T-helper 1 cell treated with Interleukin-12 subunit alpha and Interleukin-12 subunit beta and Interleukin-4 antibody, amounts not matched to agents 30 μg/mL and 1 μg/mL, for 36 hours (primary cell): ENCODE measurements around the gene DLGAP1.
A peak's percentile ranks its signal among the peaks of the same experiment; 100 is the strongest.

Source experiments
- H3K27ac Mint-ChIP-seq: one replicate; pipeline ENCODE4 v1.8.0; 2021; ENCODE audit warnings: mild to moderate bottlenecking, mixed read lengths
- H3K27me3 Mint-ChIP-seq: one replicate; pipeline ENCODE4 v1.8.0; 2021; ENCODE audit warnings: low read depth, mixed read lengths
- H3K36me3 Mint-ChIP-seq: one replicate; pipeline ENCODE4 v1.8.0; 2021; ENCODE audit warnings: low read depth, mixed read lengths
- H3K4me1 Mint-ChIP-seq: one replicate; pipeline ENCODE4 v1.8.0; 2021; ENCODE audit warnings: low read depth, mixed read lengths
- H3K4me3 Mint-ChIP-seq: one replicate; pipeline ENCODE4 v1.8.0; 2021; ENCODE audit warnings: mild to moderate bottlenecking, moderate library complexity, mixed read lengths
- H3K9me3 Mint-ChIP-seq: one replicate; pipeline ENCODE4 v1.8.0; 2021; ENCODE audit warnings: mixed read lengths

DLGAP1 gene

GRCh38 chr18:3547891-3548615 is 907.1 kb downstream of the DLGAP1 start:
- Mint-ChIP-seq H3K36me3 (no peaks in the 10 kb centered on the region), H3K27ac (no peak overlapping the region), H3K27me3 (no peaks in the 10 kb centered on the region), H3K4me3 (no peak overlapping the region), H3K9me3 (no peaks in the 10 kb centered on the region), H3K4me1 (no peaks in the 10 kb centered on the region)

DNA sequence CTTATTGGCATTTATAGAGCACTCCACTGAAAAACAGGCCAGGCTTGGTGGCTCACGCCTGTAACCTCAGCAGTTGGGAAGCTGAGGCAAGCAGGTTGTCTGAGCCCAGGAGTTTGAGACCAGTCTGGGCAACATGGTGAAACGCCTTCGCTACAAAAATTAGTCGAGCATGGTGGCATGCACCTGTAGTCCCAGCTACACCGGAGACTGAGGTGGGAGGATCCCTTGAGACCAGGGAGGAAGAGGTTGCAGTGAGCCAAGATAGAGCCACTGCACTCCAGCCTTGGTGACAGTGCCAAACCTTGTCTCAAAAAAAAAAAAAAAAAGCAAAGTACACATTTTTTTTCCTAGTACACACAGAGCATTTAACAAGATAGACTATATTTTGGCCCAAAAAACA is 909.0 kb downstream of the DLGAP1 start:
- H3K4me3 Mint-ChIP-seq: no peak overlapping the region
- H3K27ac Mint-ChIP-seq: no peak overlapping the region
- H3K36me3 Mint-ChIP-seq: no peaks in the 10 kb centered on the region
- no peaks in the 10 kb centered on the region for H3K27me3 Mint-ChIP-seq
- H3K4me1 Mint-ChIP-seq: peaks cover 7% of the 10 kb centered on the region
- no peaks in the 10 kb centered on the region for H3K9me3 Mint-ChIP-seq

GRCh38 chr18:3544537-3544936 is 910.6 kb downstream of the DLGAP1 start:
- no peak overlapping the region for H3K27ac Mint-ChIP-seq
- no peaks in the 10 kb centered on the region for H3K9me3 Mint-ChIP-seq
- H3K36me3 Mint-ChIP-seq: no peaks in the 10 kb centered on the region
- H3K4me1 Mint-ChIP-seq: peaks cover 7% of the 10 kb centered on the region
- H3K27me3 Mint-ChIP-seq: no peaks in the 10 kb centered on the region
- H3K4me3 Mint-ChIP-seq: no peak overlapping the region

GRCh38 chr18:3541549-3542386 is 913.3 kb downstream of the DLGAP1 start:
- no peaks in the 10 kb centered on the region for H3K9me3 Mint-ChIP-seq
- no peaks in the 10 kb centered on the region for H3K27me3 Mint-ChIP-seq
- no peak overlapping the region for H3K4me3 Mint-ChIP-seq
- H3K36me3 Mint-ChIP-seq: no peaks in the 10 kb centered on the region
- H3K27ac Mint-ChIP-seq: no peak overlapping the region
- H3K4me1 Mint-ChIP-seq: peaks cover 7% of the 10 kb centered on the region

DNA sequence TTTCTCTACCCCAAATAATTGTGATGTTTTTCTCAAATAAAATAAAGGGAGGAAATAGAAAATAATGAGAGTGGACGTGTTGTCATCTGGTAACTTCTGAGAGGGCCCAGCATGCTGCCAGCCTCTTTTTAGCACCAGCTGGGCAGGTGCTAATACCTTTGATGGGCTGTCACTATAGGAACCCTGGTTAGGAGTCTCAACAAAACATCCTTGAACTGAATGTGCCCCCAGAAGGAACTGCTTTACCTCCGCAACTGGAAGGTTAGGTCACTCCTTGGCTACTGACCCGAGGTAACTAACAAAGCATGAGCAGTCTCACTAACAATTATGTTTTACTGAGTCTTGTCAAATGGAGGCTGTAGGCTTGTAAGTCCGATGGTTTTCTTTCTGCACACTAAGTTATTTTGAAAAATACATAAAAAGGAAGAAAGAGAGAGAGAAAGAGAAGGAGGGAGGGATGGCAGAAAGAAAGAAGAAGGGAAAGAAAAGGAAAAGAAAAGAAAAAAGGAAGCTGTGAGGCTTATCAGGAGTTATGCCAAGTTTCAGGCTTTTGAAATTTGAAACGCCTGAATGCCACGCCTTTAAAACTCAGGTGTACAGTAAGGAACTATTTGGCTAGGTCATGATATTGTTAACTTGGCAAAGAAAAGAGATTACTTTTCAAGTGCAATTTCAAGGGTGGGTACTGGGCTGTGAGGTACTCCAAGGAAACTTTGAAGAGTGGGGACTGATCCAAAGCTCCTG is 914.1 kb downstream of the DLGAP1 start:
- H3K4me1 Mint-ChIP-seq: peaks cover 7% of the 10 kb centered on the region
- no peaks in the 10 kb centered on the region for H3K36me3 Mint-ChIP-seq
- no peak overlapping the region for H3K27ac Mint-ChIP-seq
- no peaks in the 10 kb centered on the region for H3K27me3 Mint-ChIP-seq
- H3K9me3 Mint-ChIP-seq: no peaks in the 10 kb centered on the region
- H3K4me3 Mint-ChIP-seq: no peak overlapping the region

GRCh38 chr18:3538954-3539617 is 916.0 kb downstream of the DLGAP1 start:
- H3K9me3 Mint-ChIP-seq: no peaks in the 10 kb centered on the region
- H3K4me1 Mint-ChIP-seq: peaks cover 7% of the 10 kb centered on the region
- H3K4me3 Mint-ChIP-seq: no peak overlapping the region
- no peaks in the 10 kb centered on the region for H3K27me3 Mint-ChIP-seq
- H3K36me3 Mint-ChIP-seq: no peaks in the 10 kb centered on the region
- H3K27ac Mint-ChIP-seq: no peak overlapping the region

DNA sequence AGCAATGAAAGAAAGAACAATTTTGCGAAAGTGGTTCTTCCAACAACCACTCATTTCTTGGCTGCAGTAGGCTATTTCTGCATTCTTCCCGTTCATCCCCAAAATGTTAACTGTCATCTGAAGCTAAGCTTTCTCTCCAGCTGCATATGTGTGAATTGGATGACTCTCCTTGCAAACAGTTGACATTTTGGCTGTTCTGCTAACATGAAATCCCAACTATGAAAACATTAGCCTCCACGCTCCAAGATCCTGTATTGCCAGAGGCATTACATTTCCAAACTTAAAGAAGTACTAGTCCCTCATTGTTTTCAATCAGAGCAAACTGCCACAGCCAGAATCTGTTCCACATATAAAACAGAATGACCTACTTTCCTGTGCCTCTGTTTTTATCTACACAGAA is 916.7 kb downstream of the DLGAP1 start:
- no peak overlapping the region for H3K4me3 Mint-ChIP-seq
- H3K9me3 Mint-ChIP-seq: no peaks in the 10 kb centered on the region
- H3K27ac Mint-ChIP-seq: no peak overlapping the region
- peaks cover 7% of the 10 kb centered on the region for H3K4me1 Mint-ChIP-seq
- H3K27me3 Mint-ChIP-seq: no peaks in the 10 kb centered on the region
- H3K36me3 Mint-ChIP-seq: no peaks in the 10 kb centered on the region

DNA sequence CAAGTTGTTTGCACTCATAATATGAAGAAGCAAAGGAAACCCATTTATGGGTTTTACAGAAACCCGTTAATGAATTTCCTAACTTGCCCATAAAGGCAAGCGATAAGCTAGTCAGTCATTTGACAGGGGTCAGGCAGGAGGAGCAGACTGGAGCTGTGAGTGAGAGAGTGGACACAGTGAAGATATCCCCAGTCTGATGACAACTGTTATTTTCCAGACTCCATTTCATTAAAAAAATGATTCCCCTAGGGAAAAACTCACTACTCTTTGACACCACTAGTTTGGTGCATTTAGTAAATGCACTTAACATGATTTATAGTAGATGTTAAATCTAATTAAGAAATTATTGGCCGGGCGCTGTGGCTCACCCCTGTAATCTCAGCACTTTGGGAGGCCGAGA is 924.3 kb downstream of the DLGAP1 start:
- H3K9me3 Mint-ChIP-seq: no peaks in the 10 kb centered on the region
- H3K27ac Mint-ChIP-seq: no peak overlapping the region
- H3K4me1 Mint-ChIP-seq: peaks cover 12% of the 10 kb centered on the region
- H3K27me3 Mint-ChIP-seq: no peaks in the 10 kb centered on the region
- no peak overlapping the region for H3K4me3 Mint-ChIP-seq
- H3K36me3 Mint-ChIP-seq: no peaks in the 10 kb centered on the region

GRCh38 chr18:3529601-3530000 is 925.5 kb downstream of the DLGAP1 start:
- H3K4me3 Mint-ChIP-seq: no peak overlapping the region
- no peak overlapping the region for H3K27ac Mint-ChIP-seq
- H3K4me1 Mint-ChIP-seq: peaks cover 15% of the 10 kb centered on the region
- H3K36me3 Mint-ChIP-seq: no peaks in the 10 kb centered on the region
- no peaks in the 10 kb centered on the region for H3K27me3 Mint-ChIP-seq
- H3K9me3 Mint-ChIP-seq: no peaks in the 10 kb centered on the region

DNA sequence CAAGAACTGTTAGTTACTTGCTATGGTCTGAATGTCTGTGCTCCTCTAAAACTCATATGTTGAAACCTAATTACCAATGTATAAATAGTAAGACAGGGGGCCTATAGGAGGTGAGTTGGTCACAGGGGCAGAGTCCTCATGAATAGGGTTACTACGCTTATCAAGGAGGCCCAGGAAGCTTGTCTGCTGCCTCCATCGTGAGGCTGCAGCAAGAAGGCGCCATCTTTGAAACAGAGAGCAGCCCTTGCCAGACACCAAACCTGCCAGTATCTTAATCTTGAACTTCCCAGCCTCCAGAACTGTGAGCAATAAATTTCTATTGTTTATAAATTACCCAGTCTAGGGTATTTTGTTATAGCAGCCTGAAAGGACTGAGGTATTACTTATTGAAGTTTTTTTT is 926.0 kb downstream of the DLGAP1 start:
- peaks cover 15% of the 10 kb centered on the region for H3K4me1 Mint-ChIP-seq
- H3K27me3 Mint-ChIP-seq: no peaks in the 10 kb centered on the region
- H3K4me3 Mint-ChIP-seq: no peak overlapping the region
- no peaks in the 10 kb centered on the region for H3K36me3 Mint-ChIP-seq
- H3K9me3 Mint-ChIP-seq: no peaks in the 10 kb centered on the region
- H3K27ac Mint-ChIP-seq: no peak overlapping the region

DNA sequence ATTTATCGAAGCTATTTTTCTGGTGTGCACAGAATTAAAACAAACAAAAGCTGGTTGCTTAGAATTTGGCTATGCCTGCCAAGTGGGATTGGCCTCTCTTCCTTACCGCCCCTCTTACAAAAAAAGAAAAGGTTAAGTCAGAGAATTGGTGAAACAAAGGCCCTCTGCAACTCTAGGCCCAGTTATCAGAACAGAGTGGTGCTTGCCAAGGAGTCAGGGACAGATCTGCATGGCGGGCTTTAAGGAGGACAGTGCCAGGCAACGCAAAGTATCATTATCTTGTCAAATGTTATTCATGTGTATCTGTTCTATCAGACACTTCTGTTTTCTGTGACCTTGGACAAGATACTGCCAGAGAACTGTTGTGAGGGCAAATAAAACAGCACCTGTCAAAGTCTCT is 926.9 kb downstream of the DLGAP1 start:
- Mint-ChIP-seq H3K27me3 (no peaks in the 10 kb centered on the region), H3K9me3 (peaks cover 6% of the 10 kb centered on the region), H3K4me3 (no peak overlapping the region), H3K36me3 (no peaks in the 10 kb centered on the region), H3K4me1 (peaks cover 15% of the 10 kb centered on the region), H3K27ac (no peak overlapping the region)

- peaks cover 15% of the 10 kb centered on the region for H3K4me1 Mint-ChIP-seq
- no peak overlapping the region for H3K27ac Mint-ChIP-seq
- H3K36me3 Mint-ChIP-seq: no peaks in the 10 kb centered on the region
- H3K9me3 Mint-ChIP-seq: peaks cover 6% of the 10 kb centered on the region
- H3K27me3 Mint-ChIP-seq: no peaks in the 10 kb centered on the region
- H3K4me3 Mint-ChIP-seq: no peak overlapping the region
Measured at GRCh38 chr18:3526421-3527354, 928.4 kb downstream of the DLGAP1 start.

GRCh38 chr18:3525870-3526420 is 929.2 kb downstream of the DLGAP1 start:
- H3K4me1 Mint-ChIP-seq: peaks cover 15% of the 10 kb centered on the region
- no peak overlapping the region for H3K27ac Mint-ChIP-seq
- peaks cover 1% of the 10 kb centered on the region for H3K27me3 Mint-ChIP-seq
- no peaks in the 10 kb centered on the region for H3K36me3 Mint-ChIP-seq
- peak overlapping the region; percentile 19 for H3K4me3 Mint-ChIP-seq
- peaks cover 6% of the 10 kb centered on the region for H3K9me3 Mint-ChIP-seq
